OCI-LY3 (cell line): ENCODE results near the gene SETBP1.

ENCODE experiments used
- H2AFZ ChIP-seq: fragments of 200-600, 300-600 bp; shearing (Covaris generic); 2 replicates; pipeline ENCODE4 v1.6.0; 2014; ENCODE audit warnings: antibody characterized with exemption, low read depth, low read length
- H3K27ac ChIP-seq: fragments of 200-600, 300-600 bp; sonication (generic); 2 replicates; pipeline ENCODE4 v1.5.1; 2014; ENCODE audit warnings: mild to moderate bottlenecking, low read length, moderate library complexity, mixed read lengths
- H3K27me3 ChIP-seq: fragments of 200-600, 300-600 bp; sonication (generic); 2 replicates; pipeline ENCODE4 v1.6.1; 2014; ENCODE audit warnings: low read depth, low read length, mixed read lengths
- H3K36me3 ChIP-seq: fragments of 200-600, 300-600 bp; sonication (generic); replicated peaks from 2 replicates; pipeline ENCODE3; 2014; ENCODE audit warnings: low read depth, low read length, mixed read lengths
- H3K4me1 ChIP-seq: fragments of 300-600, 200-600 bp; sonication (generic); 2 replicates; pipeline ENCODE4 v1.6.1; 2014; ENCODE audit warnings: low read length, mixed read lengths
- H3K4me2 ChIP-seq: fragments of 200-600, 300-600 bp; sonication (generic); 2 replicates; pipeline ENCODE4 v1.6.1; 2014; ENCODE audit warnings: low read length, mixed read lengths
- H3K4me3 ChIP-seq: fragments of 300-600, 200-600 bp; sonication (generic); 2 replicates; pipeline ENCODE4 v1.5.1; 2014; ENCODE audit warnings: antibody characterized with exemption, mild to moderate bottlenecking, low read length, moderate library complexity
- H3K79me2 ChIP-seq: fragments of 300-600, 200-600 bp; shearing (Covaris generic); 2 replicates; pipeline ENCODE4 v1.6.1; 2014; ENCODE audit warnings: mild to moderate bottlenecking, low read length, mixed read lengths
- H3K9ac ChIP-seq: fragments of 300-600, 200-600 bp; shearing (Covaris generic); 2 replicates; pipeline ENCODE4 v1.6.0; 2014; ENCODE audit warnings: mild to moderate bottlenecking, low read length, moderate library complexity
- H3K9me3 ChIP-seq: fragments of 200-600, 300-600 bp; shearing (Covaris generic); 2 replicates; pipeline ENCODE4 v1.6.1; 2014; ENCODE audit warnings: low read length, mixed read lengths; ENCODE audit not compliant: insufficient read depth
- H4K20me1 ChIP-seq: fragments of 200-600, 300-600 bp; sonication (generic); 2 replicates; pipeline ENCODE4 v1.6.1; 2016; ENCODE audit warnings: low read length, mixed read lengths; ENCODE audit not compliant: insufficient read depth
- CTCF ChIP-seq: fragments of 200-600, 300-600 bp; sonication (generic); IDR thresholded peaks from 2 replicates; pipeline ENCODE4 v1.5.1; 2014; ENCODE audit warnings: antibody characterized with exemption, low read length, low read depth
- EZH2phosphoT487 ChIP-seq: fragments of 200-600 bp; shearing (Covaris generic); IDR thresholded peaks from 2 replicates; pipeline ENCODE4 v1.6.1; 2018; ENCODE audit warnings: antibody characterized with exemption, mixed run types, low read depth

SETBP1 gene

GRCh38 chr18:44672506-44672905, 8.2 kb upstream of the SETBP1 start:
- Histone ChIP-seq H3K27ac (no peak overlapping the region), H2AFZ (no peak overlapping the region), H3K9me3 (no peaks in the 10 kb centered on the region), H3K79me2 (no peaks in the 10 kb centered on the region), H3K27me3 (no peaks in the 10 kb centered on the region), H4K20me1 (no peaks in the 10 kb centered on the region), H3K4me1 (no peaks in the 10 kb centered on the region), H3K4me3 (no peak overlapping the region), H3K4me2 (no peak overlapping the region), H3K36me3 (no peaks in the 10 kb centered on the region), H3K9ac (no peak overlapping the region)
- no peak for TF ChIP-seq CTCF
- TF ChIP-seq EZH2phosphoT487: no peak

DNA sequence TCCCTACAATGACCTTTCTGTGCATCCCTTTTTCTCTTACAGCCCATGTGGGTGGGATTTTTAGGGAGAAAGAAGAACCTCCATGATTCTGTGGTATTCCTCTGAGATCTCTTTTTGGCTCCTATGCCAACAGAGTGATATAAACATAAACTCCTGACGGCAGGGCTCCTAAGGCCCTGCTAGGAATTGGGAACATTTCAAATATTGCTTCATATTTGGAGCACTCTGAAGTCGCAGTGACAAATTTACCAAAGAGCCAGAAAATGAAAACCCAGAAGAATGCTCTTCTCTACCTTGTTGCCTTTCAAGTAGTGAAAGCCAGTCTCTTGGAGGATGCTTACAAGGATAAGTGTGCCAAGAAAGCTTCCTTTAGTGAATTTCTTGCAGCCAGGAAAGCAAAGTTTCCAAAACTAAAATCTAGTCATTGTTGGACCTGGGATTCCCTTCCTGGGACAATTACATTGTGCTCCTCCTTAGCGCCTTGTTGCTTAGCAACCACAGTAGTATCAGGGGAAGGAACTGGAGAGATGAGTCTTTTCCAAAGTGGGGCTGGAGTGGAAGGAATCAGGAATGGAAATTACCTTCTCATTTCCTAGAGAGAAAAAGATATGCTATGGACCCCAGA, 7.3 kb upstream of the SETBP1 start:
- Histone ChIP-seq H3K79me2 (no peaks in the 10 kb centered on the region), H3K4me1 (peaks cover 2% of the 10 kb centered on the region; the same call in 1 of the 2 replicates), H3K9me3 (no peaks in the 10 kb centered on the region), H3K27ac (no peak overlapping the region), H3K27me3 (no peaks in the 10 kb centered on the region), H4K20me1 (no peaks in the 10 kb centered on the region), H3K36me3 (no peaks in the 10 kb centered on the region), H2AFZ (no peak overlapping the region), H3K4me3 (no peak overlapping the region), H3K9ac (no peak overlapping the region), H3K4me2 (no peak overlapping the region)
- TF ChIP-seq CTCF: no peak
- no peak for TF ChIP-seq EZH2phosphoT487

DNA sequence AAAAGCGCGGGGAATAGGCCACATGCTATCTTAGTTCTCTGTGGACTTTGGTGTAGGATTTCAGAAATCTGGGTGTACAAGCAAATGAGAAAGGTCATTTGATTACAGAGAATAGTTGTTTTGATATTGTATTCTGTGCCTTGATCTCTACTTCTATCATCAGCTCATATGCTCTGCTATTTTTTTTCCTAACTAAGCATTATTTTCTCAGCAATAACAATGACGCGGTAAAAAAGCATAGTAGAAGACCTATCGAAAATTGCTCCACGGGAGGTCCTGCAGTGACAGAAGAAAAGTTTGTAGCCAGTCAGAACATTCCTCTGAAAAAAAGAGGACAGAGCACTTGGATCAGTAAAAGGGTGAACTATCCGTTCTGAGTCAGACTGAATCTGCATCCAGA, 2.8 kb upstream of the SETBP1 start:
- peak overlapping the region; percentile 83; the same call in 1 of the 2 replicates for H3K4me2 ChIP-seq
- H2AFZ ChIP-seq: 0 out of 2 replicates have a peak overlapping the region, but pooled peaks have one; percentile 56
- H3K4me3 ChIP-seq: no peak overlapping the region

DNA sequence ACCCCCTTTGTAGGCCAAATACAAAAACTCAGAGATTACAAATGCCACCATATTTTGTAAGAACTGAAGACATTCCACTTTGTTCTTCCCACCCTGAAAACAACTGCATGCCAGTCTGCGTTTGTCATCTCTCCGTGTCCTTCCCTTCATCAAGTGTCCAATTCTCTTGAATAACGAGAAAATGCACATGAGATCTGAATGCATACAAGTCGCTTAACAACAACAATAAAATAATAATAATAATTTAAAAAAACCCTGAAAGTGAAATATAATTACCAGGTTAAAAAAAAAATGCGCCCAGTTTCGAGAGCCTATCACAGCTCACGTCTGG, 2.0 kb upstream of the SETBP1 start:
- Histone ChIP-seq H3K4me2 (peak overlapping the region; percentile 83), H4K20me1 (no peaks in the 10 kb centered on the region), H3K27ac (no peak overlapping the region), H3K9ac (peak overlapping the region; percentile 98), H3K36me3 (no peaks in the 10 kb centered on the region), H3K9me3 (no peaks in the 10 kb centered on the region), H3K4me3 (peak overlapping the region; percentile 83), H2AFZ (peak overlapping the region; percentile 56), H3K79me2 (peaks cover 29% of the 10 kb centered on the region), H3K27me3 (peaks cover 3% of the 10 kb centered on the region), H3K4me1 (peaks cover 31% of the 10 kb centered on the region)
- TF ChIP-seq CTCF (no peak), EZH2phosphoT487 (no peak)

More for the DNA sequence above, 2.8 kb upstream of the SETBP1 start:
- H3K27me3 ChIP-seq: peaks cover 3% of the 10 kb centered on the region
- H3K4me1 ChIP-seq: peaks cover 25% of the 10 kb centered on the region
- no peaks in the 10 kb centered on the region for H3K36me3 ChIP-seq
- H3K27ac ChIP-seq: no peak overlapping the region
- peaks cover 21% of the 10 kb centered on the region for H3K79me2 ChIP-seq
- H4K20me1 ChIP-seq: no peaks in the 10 kb centered on the region
- TF ChIP-seq EZH2phosphoT487 (no peak), CTCF (no peak)
- H3K9me3 ChIP-seq: no peaks in the 10 kb centered on the region
- H3K9ac ChIP-seq: no peak overlapping the region
